HG02852 (cell line): ENCODE results near the gene ATP5ME.
"Not testable (repeated sequence)": the region's sequence is repeated elsewhere in the genome, so short reads cannot be mapped to it uniquely, and the experiment has no call there.

ENCODE experiments used
- ATAC-seq: cut with Tn5 transposase; IDR thresholded peaks from one replicate; pipeline ENCODE4 v1.9.1; 2021; ENCODE audit warnings: mild to moderate bottlenecking, moderate library complexity; ENCODE audit not compliant: unreplicated experiment

ATP5ME gene

DNA sequence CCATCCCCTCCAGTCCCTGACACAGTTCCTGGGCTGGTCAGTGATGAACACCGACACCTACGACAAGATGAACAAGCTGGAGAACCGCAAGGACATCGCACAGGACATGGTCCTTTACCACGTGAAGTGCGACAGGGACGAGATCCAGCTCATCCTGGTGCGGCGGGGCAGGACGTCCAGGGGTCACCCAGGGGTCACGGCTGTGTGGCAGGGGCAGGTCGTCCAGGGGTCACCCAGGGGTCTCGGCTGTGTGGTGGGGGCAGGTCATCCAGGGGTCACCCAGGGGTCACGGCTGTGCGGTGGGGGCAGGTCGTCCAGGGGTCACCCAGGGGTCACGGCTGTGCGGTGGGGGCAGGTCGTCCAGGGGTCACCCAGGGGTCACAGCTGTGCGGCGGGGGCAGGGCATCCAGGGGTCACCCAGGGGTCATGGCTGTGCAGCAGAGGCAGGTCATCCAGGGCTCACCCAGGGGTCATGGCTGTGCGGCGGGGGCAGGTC is 16.7 kb downstream of the ATP5ME start:
- ATAC-seq, result no peak

DNA sequence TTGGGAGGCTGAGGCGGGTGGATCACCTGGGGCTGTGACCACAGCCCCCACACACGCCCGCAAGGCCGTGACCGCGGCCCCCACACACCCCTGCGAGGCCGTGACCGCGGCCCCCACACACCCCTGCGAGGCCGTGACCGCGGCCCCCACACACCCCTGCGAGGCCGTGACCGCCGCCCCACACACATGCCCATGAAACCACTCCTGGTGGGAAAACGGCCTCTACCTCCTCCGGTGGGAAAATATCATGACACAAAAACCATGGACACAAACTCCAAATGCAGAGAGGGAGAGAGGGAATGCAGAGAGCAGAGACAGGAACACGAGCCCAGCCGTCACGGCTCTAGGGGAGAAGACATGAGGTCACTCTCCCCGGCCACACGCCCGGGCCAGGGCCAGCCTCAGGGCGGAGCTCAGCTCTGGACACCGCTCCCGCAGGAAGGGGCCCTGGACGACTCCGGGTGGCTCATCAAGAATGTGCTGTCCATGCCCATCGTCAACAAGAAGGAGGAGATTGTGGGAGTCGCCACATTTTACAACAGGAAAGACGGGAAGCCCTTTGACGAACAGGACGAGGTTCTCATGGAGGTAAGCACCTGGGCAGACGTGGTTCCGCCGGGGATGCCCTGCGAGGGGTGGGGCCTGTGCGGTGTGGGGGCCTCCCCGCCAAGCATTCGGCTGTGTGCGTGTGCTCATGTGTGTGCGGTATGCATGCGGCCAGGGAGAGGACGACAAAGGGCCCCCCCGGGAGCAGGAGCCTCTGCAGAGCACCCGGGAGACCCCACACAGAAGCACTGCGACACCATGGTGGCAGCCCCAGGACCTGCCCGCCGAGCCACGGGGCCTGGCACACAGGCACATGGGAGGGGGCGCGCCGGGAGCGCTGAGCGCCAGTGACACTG is 17.4 kb downstream of the ATP5ME start:
- ATAC-seq, result no peak

DNA sequence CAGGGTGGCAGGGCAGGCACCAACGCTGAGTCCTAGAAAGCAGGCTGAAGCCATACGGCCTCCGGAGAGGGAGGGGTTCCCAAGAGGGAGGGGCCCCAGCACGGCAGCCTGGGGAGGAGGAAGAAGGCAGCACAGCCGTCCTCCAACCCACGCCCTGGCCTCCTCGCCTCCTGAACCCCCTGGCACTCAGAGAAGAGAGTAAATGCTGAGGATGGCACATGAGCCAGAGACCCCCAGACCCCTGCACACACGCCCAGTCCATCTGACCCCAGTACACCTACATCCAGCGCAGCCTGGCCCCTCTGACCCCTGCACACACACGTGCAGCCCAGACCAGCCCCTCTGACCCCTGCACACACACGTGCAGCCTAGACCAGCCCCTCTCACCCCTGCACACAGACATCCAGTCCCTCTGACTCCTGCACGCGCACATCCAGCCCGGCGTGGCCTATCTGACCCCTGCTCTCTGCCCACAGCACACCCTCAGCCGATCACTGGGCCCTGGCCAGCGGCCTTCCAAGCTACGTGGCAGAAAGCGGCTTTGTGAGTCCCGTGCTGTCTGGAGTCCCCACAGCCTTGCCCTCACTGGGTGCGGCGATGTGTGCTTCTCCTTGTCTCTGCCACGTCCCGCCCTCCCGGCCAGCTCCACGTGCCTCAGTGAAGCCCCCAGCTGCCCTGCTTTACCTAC is 18.5 kb downstream of the ATP5ME start:
- no peak for ATAC-seq

DNA sequence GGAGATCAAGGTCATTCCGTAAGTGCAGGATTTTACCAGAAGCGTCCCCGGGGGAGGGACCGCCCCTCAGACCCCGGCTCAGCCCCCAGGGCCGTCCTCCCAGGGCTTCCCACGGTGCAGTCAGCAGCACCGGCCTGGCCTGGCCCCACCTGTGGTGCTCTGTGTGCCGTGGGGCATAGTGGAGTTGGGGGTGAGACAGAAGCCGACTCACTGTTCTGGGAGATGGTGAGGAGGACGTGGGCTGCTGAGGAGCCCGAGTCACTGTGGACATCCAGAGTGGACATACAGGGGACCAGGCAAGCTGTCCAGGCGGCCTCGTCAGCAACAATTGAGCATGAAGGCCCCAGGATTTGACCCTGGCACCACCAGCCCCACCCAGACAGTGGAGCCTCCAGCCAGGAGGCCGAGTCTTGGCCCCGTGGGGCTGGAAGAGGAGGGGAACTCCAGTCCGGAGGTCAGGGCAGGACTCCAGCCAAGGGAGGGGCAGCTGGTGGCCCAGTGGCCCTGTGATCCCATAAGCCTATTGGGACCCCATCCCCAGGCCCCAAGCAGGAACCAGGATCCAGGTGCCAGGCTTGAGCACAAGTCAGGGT is 19.1 kb downstream of the ATP5ME start:
- ATAC-seq, result no peak

DNA sequence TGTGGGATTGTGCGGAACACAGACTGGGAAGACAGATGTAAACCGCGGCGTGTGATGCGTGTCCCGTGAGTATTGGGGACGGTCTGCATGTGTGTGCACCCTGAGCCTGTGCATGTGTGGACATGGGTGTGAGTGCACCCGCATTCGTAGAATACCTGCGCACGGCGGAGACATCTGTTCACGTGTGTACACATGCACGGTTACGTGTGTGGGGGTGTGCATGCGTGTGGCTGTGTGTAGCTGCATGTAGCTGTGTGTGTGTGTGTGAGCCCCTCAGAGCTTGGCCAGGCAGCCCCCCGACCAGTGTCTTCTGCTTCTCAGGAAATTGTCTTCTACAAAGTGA is 19.6 kb downstream of the ATP5ME start:
- ATAC-seq, result no peak

DNA sequence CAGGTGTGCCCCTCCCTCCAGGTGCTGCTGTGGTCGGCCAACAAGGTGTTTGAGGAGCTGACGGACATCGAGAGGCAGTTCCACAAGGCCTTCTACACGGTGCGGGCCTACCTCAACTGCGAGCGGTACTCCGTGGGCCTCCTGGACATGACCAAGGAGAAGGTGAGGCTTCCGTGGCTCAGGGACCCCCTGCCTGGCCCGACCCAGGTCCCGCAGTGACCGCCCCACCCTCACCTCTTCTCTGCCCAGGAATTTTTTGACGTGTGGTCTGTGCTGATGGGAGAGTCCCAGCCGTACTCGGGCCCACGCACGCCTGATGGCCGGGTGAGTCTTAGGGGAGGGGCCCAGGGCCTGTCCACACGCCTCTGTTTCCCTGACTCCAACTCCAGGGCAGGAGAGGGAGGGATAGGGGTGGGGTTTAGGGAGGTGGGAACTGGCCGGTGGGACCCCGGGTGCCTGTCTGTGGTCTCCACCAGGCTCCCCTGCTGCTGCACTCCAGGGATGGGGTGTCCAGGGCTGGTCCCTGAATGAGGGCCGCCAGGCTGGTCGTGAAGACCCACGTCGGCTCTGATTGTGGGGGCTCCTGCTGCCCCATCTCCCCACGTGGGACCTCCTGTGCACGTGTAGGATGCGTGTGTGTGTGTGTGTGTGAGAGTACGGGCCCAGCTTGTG is 20.1 kb downstream of the ATP5ME start:
- no peak for ATAC-seq

DNA sequence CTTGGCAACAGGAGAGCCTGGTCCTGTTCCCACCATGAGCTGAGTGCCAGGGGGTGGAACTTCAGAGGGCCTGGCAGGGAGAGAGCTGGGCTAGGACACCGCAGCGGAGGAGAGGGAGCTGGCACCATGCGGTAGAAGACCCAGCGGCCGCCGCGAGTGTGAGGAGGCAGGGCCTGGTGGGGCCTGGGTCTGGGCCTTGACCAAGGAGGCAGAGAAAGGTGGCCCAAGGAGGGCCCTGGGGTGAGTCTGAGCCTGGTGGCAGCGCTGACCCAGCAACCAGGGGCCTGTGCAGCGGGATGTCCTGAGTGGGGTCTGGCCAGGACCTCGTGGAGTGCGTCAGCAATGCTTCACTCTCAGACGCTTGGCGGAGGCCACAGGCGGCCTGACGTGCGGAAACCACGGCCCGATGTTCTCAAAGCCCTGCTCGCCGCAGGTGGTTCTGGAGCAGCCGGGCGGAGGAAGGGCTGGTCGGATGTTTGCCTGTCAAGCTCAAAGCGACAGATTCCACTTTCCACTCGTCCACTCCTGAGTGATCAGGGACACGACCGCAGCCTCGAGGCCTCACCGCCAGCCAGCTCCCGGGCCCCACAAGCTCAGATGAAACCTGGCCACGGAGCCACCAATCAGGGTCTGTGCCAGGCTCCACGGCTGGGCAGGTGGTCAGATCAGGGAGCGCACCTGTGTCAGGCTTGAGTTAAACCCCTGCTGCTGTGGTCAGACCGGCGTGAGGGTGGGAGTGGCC is 20.8 kb downstream of the ATP5ME start:
- no peak for ATAC-seq

DNA sequence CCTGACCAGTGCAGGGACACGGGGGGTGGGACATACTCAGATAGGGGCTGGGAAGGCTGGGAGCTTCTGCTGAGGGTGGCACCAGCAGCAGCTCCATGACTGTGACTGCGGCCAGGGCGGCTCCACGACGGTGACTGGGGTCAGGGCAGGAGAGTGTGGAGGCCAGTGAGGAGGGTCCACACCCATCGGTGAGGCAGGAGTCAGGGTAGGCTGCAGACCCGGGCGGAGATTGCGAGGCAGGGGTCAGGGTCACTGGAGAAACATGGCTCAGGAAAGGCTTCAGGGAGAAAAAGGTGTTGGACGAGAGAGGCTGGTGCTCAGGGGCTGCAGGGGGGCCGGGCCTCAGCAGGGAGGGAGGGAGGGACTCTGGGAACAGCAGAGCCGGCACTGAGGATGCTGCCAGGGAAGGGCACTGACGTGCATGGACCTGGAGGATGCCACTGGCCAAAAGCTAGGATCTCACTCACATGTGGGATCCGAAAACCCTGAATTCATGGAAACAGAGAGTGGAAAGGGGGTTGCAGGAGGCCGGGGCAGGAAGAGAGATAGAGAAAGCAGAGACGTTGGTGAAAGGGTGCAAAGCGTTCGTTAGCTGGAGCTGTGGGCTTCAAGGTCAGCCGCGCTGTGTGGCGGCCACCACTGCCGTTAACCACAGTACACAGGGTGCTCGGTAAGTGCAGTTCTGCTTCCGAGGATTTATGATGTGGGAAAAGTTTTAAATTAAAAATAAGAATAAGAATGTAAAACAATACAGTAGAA is 22.0 kb downstream of the ATP5ME start:
- no peak for ATAC-seq

DNA sequence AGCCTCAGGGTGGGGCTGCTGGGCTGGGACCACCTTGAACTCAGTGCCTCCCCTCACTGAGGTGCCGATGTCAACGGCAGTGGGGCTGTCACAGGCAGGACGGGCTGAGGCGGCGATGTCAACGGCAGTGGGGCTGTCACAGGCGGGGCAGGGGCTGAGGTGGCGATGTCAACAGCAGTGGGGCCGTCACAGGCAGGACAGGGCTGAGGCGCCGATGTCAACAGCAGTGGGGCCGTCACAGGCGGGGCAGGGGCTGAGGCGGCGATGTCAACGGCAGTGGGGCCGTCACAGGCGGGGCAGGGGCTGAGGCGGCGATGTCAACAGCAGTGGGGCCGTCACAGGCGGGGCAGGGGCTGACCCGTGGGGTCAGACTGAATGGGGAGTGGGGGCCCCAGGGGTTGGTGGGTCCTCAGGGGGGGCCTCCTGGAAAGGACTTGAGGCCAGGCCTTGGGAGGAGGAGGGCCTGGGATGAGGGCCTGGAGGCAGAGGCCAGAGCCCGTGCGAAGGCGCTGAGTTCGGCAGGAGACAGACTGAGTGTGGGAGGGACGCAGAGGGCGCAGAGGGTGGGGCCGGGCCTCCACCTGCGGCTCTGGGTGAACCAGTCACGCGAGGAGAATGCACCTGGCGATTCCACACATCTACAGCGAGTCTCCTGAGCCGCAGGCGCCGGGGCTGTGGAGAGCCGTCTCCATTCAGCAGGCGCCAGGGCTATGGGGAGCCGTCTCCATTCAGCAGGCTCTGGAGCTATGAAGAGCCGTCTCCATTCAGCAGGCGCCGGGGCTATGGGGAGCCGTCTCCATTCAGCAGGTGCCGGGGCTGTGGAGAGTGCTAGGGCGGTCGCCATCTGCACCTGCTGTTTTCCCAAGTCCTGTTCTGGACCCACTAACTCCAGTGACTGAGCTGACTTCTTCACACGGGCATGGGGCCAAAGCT is 22.9 kb downstream of the ATP5ME start:
- ATAC-seq, result no peak

DNA sequence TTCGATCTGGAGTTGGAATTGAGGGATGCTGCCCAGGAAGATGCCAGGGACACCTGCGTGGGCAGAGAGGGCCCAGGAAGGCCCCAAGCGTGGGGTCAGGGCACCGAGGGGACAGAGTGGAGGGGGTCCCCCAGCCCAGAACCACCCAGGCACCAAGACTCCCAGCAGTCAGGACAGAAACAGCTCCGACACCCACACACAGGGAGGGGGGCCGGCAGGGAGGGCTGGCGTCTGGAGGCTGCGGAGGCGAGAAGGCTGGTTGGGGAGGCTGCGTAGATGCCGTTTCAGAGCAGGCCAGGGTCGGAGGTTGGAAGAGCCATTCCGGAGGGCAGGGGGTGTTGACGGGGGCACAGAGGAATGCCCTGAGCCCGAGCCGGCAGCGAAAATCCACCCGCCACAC is 23.6 kb downstream of the ATP5ME start:
- no peak for ATAC-seq

DNA sequence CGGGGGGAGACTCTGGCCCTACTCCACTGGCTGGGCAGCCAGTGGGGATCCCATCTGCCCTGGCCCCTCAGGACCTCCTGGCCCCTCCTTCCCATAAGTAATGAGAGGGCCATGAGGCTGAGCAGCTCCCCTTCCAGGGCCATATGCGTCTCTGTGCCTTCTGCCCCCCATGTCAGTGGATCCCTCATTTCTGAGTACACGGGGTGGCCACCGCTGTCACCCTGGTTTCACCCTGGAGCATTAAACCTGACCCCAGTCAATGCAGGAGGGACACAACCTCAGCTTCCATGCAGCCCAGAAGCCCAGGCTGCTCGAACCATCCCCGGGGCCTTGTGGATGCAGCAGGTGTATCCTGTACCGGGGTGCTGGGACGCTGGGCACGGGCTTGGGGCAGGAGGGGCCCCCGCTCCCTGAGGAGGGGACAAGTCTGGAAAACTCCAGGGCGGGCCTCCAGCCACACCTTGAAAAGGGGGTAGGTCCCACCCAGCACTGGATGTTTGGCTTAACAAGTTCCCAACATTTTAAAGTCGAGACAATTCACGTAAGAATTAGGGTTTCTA is 24.2 kb downstream of the ATP5ME start:
- ATAC-seq, result no peak

DNA sequence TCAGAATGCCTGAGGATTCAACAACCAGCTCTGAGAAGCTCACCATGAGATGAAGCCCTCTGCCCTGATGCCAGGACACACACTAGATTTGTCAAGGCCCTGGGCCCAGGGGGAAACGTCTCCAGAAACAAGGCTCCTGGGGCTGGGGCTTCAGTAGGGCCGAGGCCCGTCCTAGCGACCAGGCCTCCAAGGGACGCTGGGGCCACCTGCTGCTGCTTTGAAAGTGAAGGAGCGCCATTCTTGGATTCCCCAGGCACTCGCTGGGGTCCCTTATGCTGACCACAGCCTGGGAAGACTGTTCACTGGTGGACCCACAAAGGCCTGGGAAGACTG is 24.8 kb downstream of the ATP5ME start:
- no peak for ATAC-seq

DNA sequence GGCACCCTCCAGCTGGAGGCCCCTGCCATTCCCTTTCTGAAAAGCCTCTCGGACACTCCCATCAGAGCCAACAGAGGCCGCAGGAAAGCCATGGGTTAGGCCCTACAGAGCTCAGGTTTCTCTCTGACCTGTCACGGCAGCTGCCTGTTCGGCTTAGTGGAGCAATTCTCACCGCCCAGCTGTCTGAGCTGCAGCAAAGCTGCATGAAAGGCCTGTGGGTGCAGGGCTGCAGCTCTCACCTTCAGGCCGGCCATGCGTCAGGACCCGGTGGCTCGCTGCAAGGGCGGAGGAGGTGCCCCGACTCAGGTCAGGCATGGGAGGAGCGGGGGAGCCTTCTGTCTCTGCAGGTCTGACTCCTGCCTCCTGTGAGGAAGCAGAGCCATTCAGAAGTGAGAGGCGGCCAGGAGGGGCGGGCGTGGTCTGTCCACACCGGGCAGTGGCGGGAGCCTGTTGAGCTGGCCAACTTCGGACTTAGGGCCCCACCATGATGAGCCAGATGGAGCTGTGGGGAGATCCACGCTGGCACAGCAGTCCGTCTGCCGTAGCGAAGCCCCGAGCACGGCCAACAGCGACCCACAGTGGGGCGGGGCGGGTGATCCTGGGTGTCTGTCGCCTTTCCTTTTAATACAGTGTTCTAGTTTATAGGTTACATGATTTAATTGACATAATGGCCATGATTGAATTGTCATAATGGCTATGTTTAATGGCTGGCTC is 25.3 kb downstream of the ATP5ME start:
- ATAC-seq, result no peak

DNA sequence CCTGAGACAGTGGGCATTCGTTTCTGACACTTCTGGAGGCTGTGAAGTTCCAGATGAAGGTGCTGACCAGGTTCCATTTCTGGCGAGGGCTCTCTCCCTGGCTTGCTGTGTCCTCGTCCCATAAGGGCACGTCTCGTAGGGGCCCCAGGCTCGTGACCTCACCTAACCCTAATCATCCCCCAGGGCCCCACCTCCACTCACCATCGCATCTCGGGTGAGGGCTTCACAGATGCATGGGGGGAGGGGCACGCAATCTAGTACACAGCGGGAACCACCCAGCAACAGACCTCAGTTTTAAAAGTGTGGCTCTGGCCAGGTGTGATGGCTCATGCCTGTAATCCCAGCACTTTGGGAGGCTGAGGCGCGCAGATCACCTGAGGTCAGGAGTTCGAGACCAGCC is 26.6 kb downstream of the ATP5ME start:
- ATAC-seq, result no peak

DNA sequence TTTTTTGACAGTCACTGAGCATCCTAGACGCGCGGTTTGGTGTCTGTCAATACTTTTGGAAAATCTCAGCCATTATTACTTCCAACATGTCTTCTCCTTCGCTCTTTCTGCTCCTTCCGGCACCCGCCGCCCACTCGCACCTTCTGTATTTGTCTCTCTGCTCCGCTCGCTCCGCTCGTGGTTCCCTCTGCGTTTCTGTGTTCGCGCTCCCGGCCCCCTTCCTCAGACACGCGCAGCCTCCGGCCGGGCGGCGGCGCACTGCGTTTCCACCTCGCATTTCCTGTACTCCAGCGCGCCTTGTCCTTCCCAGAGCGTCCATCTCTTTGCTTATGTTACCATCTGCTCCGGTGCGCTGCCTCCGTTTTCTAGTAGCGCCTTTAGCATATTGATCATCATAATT is 27.6 kb downstream of the ATP5ME start:
- ATAC-seq, result no peak

DNA sequence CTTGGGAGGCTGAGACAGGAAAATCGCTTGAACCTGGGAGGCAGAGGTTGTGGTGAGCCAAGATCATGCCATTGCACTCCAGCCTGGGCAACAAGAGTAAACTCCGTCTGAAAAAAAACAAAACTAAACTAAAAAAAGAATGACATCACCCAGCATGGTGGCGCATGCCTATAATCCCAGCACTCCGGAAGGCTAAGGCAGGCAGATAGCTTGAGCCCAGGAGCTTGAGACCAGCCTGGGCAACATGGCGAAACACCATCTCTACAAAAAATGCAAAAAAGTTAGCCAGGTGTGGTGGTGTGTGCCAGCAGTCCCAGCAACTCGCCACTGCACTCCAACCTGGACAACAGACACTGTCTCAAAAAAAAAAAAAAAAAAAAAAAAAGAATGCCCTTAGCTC is 31.7 kb downstream of the ATP5ME start:
- ATAC-seq, result not testable (repeated sequence)

DNA sequence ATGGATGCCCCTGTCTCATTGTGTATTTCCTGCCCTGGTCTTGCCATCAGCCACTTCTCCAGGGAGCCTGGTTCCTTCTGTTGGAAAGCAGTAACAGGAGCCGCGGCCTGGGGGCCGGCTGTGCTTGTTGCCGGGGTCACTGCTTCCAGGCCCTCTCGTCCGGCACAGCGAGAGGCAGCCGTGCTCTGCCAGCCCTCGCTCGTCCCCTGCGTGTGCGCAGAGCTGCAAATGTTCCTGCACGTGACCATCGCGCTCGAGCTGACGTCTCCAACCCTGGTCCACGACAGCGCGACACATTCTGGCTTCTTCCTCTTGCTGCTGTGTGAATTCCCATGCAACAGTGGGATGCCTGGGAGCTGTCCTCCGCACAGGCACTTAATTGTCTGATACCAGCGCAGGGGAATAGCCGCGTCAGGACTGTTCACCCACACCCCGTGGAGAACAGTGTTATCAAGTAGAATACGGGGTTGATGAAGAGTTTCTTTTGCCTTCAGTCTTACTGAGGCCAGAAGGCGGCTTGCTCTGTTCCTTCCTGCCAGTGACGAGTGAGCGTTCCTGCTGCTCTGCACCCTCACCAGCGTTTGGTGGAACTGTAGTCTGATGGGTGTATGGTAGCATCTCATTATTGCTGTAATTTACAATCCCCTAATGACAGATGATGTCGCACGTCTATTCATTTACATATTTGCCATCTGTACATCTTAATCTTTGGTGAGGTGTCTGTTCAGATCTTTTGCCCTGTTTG is 36.4 kb downstream of the ATP5ME start:
- no peak for ATAC-seq
